Astrocyte (in vitro differentiated cells and primary cell): ENCODE results near the gene MSL2.

ENCODE experiments used
- EZH2 ChIP-seq: IDR thresholded peaks from 2 replicates; pipeline ENCODE4 v1.6.1; 2012; ENCODE audit warnings: mild to moderate bottlenecking, low read length, inconsistent platforms; ENCODE audit not compliant: insufficient read depth
- TF ChIP-seq, protein P1 (sequence below): IDR thresholded peaks from 2 replicates; pipeline ENCODE4 v1.5.1; 2011; ENCODE audit warnings: low read depth, mild to moderate bottlenecking, inconsistent platforms, low read length, moderate library complexity; ENCODE audit not compliant: insufficient read depth

- TF ChIP-seq, protein P1, sequence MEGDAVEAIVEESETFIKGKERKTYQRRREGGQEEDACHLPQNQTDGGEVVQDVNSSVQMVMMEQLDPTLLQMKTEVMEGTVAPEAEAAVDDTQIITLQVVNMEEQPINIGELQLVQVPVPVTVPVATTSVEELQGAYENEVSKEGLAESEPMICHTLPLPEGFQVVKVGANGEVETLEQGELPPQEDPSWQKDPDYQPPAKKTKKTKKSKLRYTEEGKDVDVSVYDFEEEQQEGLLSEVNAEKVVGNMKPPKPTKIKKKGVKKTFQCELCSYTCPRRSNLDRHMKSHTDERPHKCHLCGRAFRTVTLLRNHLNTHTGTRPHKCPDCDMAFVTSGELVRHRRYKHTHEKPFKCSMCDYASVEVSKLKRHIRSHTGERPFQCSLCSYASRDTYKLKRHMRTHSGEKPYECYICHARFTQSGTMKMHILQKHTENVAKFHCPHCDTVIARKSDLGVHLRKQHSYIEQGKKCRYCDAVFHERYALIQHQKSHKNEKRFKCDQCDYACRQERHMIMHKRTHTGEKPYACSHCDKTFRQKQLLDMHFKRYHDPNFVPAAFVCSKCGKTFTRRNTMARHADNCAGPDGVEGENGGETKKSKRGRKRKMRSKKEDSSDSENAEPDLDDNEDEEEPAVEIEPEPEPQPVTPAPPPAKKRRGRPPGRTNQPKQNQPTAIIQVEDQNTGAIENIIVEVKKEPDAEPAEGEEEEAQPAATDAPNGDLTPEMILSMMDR, result no peak
- no peak for TF ChIP-seq EZH2
Measured at GRCh38 chr3:136162322-136162721, 33.8 kb downstream of the MSL2 start.
